Measurements from ENCODE around the gene KCNAB3.

GRCh38 chr17:7878234-7878633 lies 51.4 kb downstream of the KCNAB3 start:
- no peak for TF ChIP-seq CTCF (IDR thresholded peaks at IDR 0.05)
- no peak for TF ChIP-seq POLR2A (IDR thresholded peaks at IDR 0.05)
